Hepatocyte (in vitro differentiated cells): Measurements from ENCODE around the gene SMYD1. TPM values are rescaled to one million over a fixed set of nuclear protein-coding genes. Genes with fewer than 3 reads are reported as not detected.

Experiments
- DNase-seq: peaks from one replicate; pipeline ENCODE4 v3.0.0-alpha.2; 2016; ENCODE audit warnings: low spot score
- H2AFZ ChIP-seq: fragments of 200-600 bp; sonication (generic); 2 replicates; pipeline ENCODE4 v1.6.0; 2016; ENCODE audit warnings: antibody characterized with exemption, mild to moderate bottlenecking
- H3K27ac ChIP-seq: fragments of 200-600 bp; sonication (generic); 2 replicates; pipeline ENCODE4 v1.5.1; 2016; ENCODE audit warnings: mild to moderate bottlenecking
- H3K27me3 ChIP-seq: fragments of 200-600 bp; sonication (generic); 2 replicates; pipeline ENCODE4 v1.6.1; 2016
- H3K36me3 ChIP-seq: fragments of 200-600 bp; sonication (generic); replicated peaks from 2 replicates; pipeline ENCODE4 v1.5.1; 2016; ENCODE audit warnings: low read depth; ENCODE audit not compliant: insufficient read depth
- H3K4me1 ChIP-seq: fragments of 200-600 bp; sonication (generic); 2 replicates; pipeline ENCODE4 v1.5.1; 2016; ENCODE audit warnings: mild to moderate bottlenecking, moderate library complexity; ENCODE audit not compliant: insufficient read depth
- H3K4me2 ChIP-seq: fragments of 200-600 bp; sonication (generic); 2 replicates; pipeline ENCODE4 v1.6.0; 2016
- H3K4me3 ChIP-seq: fragments of 200-600 bp; sonication (generic); 2 replicates; pipeline ENCODE4 v1.5.1; 2016; ENCODE audit warnings: mild to moderate bottlenecking
- H3K79me2 ChIP-seq: fragments of 200-600 bp; sonication (generic); 2 replicates; pipeline ENCODE4 v1.6.0; 2017; ENCODE audit warnings: mild to moderate bottlenecking
- H3K9me2 ChIP-seq: fragments of 200-600 bp; sonication (generic); replicated peaks from 2 replicates; pipeline ENCODE4 v1.6.0; 2017; ENCODE audit warnings: mild to moderate bottlenecking; ENCODE audit not compliant: insufficient read depth
- H3K9me3 ChIP-seq: fragments of 200-600 bp; sonication (generic); 2 replicates; pipeline ENCODE4 v1.5.1; 2016; ENCODE audit warnings: low read depth, mild to moderate bottlenecking
- H4K20me1 ChIP-seq: fragments of 200-600 bp; sonication (generic); 2 replicates; pipeline ENCODE4 v1.6.0; 2016; ENCODE audit warnings: mild to moderate bottlenecking; ENCODE audit not compliant: insufficient read depth, poor library complexity, severe bottlenecking
- CTCF ChIP-seq: fragments of 200-600 bp; sonication (generic); IDR thresholded peaks from 2 replicates; pipeline ENCODE4 v1.5.1; 2016; ENCODE audit warnings: antibody characterized with exemption, mild to moderate bottlenecking; ENCODE audit not compliant: poor library complexity
- EZH2 ChIP-seq: fragments of 200-600 bp; sonication (generic); IDR thresholded peaks from 2 replicates; pipeline ENCODE4 v1.6.1; 2016; ENCODE audit warnings: antibody characterized with exemption, mild to moderate bottlenecking, borderline replicate concordance
- EZH2phosphoT487 ChIP-seq: fragments of 200-600 bp; sonication (generic); IDR thresholded peaks from one replicate; pipeline ENCODE4 v1.6.1; 2018; ENCODE audit warnings: antibody characterized with exemption, mild to moderate bottlenecking, low read depth, moderate library complexity; ENCODE audit not compliant: unreplicated experiment, severe bottlenecking
- WGBS: methylation state at CpG from one replicate; pipeline ENCODE4 v1.1.6; 2016; ENCODE audit warnings: low lambda C conversion rate; ENCODE audit errors: missing lambda C conversion rate; 5-methylcytosine and 5-hydroxymethylcytosine counted together
- polyA plus RNA-seq: library from polyadenylated mRNA; unstranded; fragments of >200 nt; fragmentation: Nextera tagmentation; extraction: Ambion mirVana; gene quantifications from 2 replicates; pipeline ENCODE4 v1.2.1, GENCODE V29; 2016
- total RNA-seq: library from RNA; depleted of rRNA; stranded (reverse); fragments of >200 nt; gene quantifications from 2 replicates; pipeline ENCODE4 v1.2.3, GENCODE V29; 2014

SMYD1 gene
- total and polyA plus RNA-seq, 2 experiments from 2014 or later = 0.10 TPM; not detected in 1

DNA sequence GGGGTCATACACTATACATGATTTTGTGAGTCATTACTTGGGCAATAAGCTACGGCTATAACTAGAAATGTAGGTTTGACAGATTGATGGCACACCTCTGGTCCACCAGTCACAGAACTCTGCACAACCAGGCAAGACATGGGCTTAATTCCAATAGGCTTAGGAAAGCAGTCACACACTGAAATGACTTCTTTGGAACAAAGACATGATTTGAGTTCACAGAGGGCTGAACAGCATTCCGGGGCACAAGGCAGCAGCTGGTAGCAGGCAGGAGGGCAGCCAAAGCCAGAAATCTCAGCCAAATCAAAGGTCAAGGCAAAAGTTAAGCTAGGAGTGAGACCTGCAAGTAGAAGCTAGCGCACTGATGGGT is 32.8 kb downstream of the SMYD1 start:
- no peak for DNase-seq
- Histone ChIP-seq H3K79me2 (no peaks in the 10 kb centered on the region), H3K27me3 (no peaks in the 10 kb centered on the region), H3K9me3 (no peaks in the 10 kb centered on the region), H3K4me3 (no peak overlapping the region), H3K9me2 (no peaks in the 10 kb centered on the region), H3K4me2 (no peak overlapping the region), H2AFZ (no peak overlapping the region), H3K4me1 (no peaks in the 10 kb centered on the region), H4K20me1 (no peaks in the 10 kb centered on the region), H3K27ac (no peak overlapping the region), H3K36me3 (no peaks in the 10 kb centered on the region)
- TF ChIP-seq EZH2phosphoT487 (no peak), EZH2 (no peak), CTCF (no peak)
- 89% methylated on average over 3 of the region's 3 CpGs for WGBS

DNA sequence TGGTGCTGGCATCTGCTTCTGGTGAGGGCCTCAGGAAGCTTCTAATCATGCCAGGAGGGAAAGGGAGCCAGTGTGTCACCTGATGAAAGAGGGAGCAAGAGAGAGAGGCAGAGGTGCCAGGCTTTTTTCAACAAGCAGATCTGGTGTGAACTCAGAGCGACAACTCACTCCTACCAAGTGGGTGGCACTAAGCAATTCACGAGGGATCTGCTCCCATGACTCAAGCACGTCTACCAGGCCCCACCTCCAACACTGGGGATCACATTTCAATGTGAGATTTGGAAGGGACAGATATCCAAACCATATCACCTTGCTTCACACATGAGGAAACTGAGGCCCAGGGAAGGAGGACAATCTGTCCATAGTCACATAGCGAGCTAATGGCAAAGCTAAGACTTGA is 41.2 kb downstream of the SMYD1 start:
- no peaks in the 10 kb centered on the region for H3K4me1 ChIP-seq
- no peaks in the 10 kb centered on the region for H3K36me3 ChIP-seq
- no peaks in the 10 kb centered on the region for H4K20me1 ChIP-seq
- H2AFZ ChIP-seq = no peak overlapping the region
- no peak for DNase-seq
- H3K79me2 ChIP-seq = no peaks in the 10 kb centered on the region
- no peak overlapping the region for H3K4me3 ChIP-seq
- no peaks in the 10 kb centered on the region for H3K9me2 ChIP-seq
- TF ChIP-seq CTCF (no peak), EZH2phosphoT487 (no peak), EZH2 (no peak)
- no peaks in the 10 kb centered on the region for H3K27me3 ChIP-seq
- no peaks in the 10 kb centered on the region for H3K9me3 ChIP-seq
- H3K27ac ChIP-seq = no peak overlapping the region
- WGBS = 77% methylated on average over 4 of the region's 4 CpGs
- no peak overlapping the region for H3K4me2 ChIP-seq

- DNase-seq = no peak
- Histone ChIP-seq H3K4me2 (no peak overlapping the region), H3K4me1 (peaks cover 7% of the 10 kb centered on the region), H3K79me2 (no peaks in the 10 kb centered on the region), H3K4me3 (no peak overlapping the region), H2AFZ (no peak overlapping the region), H3K36me3 (no peaks in the 10 kb centered on the region), H4K20me1 (no peaks in the 10 kb centered on the region), H3K27ac (no peak overlapping the region), H3K9me2 (no peaks in the 10 kb centered on the region), H3K27me3 (no peaks in the 10 kb centered on the region), H3K9me3 (no peaks in the 10 kb centered on the region)
- TF ChIP-seq CTCF (no peak), EZH2phosphoT487 (no peak), EZH2 (no peak)
- WGBS = 85% methylated on average over 2 of the region's 2 CpGs
Measured at GRCh38 chr2:88110830-88111229, 43.2 kb downstream of the SMYD1 start.

DNA sequence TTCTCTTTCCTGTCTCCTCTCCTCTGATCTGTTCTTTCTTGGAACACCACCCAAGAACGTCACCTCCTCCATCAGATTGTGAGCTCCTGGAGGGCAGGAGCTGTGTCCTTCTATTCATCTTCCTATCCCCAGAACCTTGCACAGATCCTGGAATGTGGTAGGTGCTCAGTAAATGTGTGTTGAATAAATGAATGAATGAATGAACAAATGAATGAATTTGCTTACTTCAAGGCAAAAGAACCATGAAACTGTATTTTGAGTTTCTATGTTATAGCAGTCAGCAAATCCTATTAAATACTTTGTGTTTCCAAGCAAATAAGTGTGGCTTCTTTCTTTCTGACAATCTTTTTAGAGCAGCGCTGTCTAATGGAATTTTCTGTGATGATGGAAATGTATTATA is 45.4 kb downstream of the SMYD1 start:
- no peaks in the 10 kb centered on the region for H3K79me2 ChIP-seq
- H3K27ac ChIP-seq = no peak overlapping the region
- no peak overlapping the region for H3K4me2 ChIP-seq
- peaks cover 7% of the 10 kb centered on the region for H3K4me1 ChIP-seq
- no peaks in the 10 kb centered on the region for H3K9me3 ChIP-seq
- WGBS = 93% methylated on average over 2 of the region's 2 CpGs
- no peak overlapping the region for H2AFZ ChIP-seq
- H3K36me3 ChIP-seq = no peaks in the 10 kb centered on the region
- H3K27me3 ChIP-seq = no peaks in the 10 kb centered on the region
- H4K20me1 ChIP-seq = no peaks in the 10 kb centered on the region
- no peaks in the 10 kb centered on the region for H3K9me2 ChIP-seq
- DNase-seq = no peak
- H3K4me3 ChIP-seq = no peak overlapping the region
- TF ChIP-seq CTCF = no peak
- no peak for TF ChIP-seq EZH2
- no peak for TF ChIP-seq EZH2phosphoT487
